SH-SY5Y (cell line): ENCODE data around the gene SYTL1.

Experiments
- GATA2 ChIP-seq: IDR thresholded peaks from 2 replicates; pipeline ENCODE4 v1.6.1; 2011; ENCODE audit warnings: mild to moderate bottlenecking, low read depth, low read length
- GATA3 ChIP-seq: IDR thresholded peaks from 2 replicates; pipeline ENCODE4 v1.6.1; 2011; ENCODE audit warnings: low read depth, mild to moderate bottlenecking, low read length, moderate library complexity

DNA sequence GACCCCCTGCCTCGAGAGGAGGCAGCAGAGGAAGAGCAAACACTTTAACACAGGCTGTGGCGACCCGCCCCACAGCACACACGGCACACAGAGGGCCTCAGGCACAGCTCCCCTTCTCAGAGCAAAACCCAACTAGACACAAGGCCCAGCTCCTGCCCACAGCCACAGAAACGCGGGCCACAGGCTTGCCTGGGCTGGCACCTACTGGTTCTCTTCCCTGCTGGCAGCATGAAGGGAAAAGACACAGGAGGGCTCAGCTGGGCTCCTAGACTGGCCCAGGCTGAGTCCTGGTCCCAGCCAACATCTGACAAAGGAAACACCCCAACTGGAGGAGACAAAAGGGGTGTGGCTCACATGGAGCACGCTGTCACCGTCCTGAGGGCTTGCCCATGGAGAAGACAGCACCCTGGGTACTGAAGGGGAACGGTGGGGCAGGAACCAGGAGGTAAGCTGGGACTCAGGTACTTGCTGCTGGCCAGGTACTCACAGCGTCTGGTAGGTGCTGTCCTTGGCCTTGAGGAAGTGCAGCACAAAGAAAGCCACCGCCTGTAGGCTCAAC lies 37.8 kb downstream of the SYTL1 start:
- TF ChIP-seq GATA2 (no peak), GATA3 (no peak)
